ENCODE measurements around the gene PECR. TPM values are rescaled to one million over a fixed set of nuclear protein-coding genes. Genes with fewer than 3 reads are reported as not detected.

The PECR gene
- total and polyA plus RNA-seq, 12 donors: 2.0 to 6.6 (median 4.1) TPM

- no peak for DNase-seq
- 83 to 85% methylated on average over 12 of the region's 12 CpGs for WGBS, 2 donors
- no peak for TF ChIP-seq CTCF (IDR thresholded peaks at IDR 0.05)
- Histone ChIP-seq H3K9me3 (peaks cover 0 to 6% (median 0%) of the 10 kb centered on the region in 11 donors), H3K4me3 (no peak overlapping the region), H3K27me3 (no peaks in the 10 kb centered on the region), H3K27ac (no peak overlapping the region), H3K36me3 (peaks cover 0 to 1% (median 0%) of the 10 kb centered on the region in 9 donors), H3K4me1 (no peaks in the 10 kb centered on the region)
- intact Hi-C loops (cut with DNase I): no loop called here
- no peak for ATAC-seq
Observed at GRCh38 chr2:216071111-216071851, 10.3 kb downstream of the PECR start.

- intact Hi-C loops (cut with DNase I): no loop called here
- peaks cover 0 to 12% (median 0%) of the 10 kb centered on the region in 9 donors for H3K36me3 ChIP-seq
- ATAC-seq: no peak
- no peak overlapping the region for H3K27ac ChIP-seq
- TF ChIP-seq CTCF (IDR thresholded peaks at IDR 0.05): no peak
- no peak overlapping the region for H3K4me3 ChIP-seq
- H3K9me3 ChIP-seq: peaks cover 0 to 6% (median 0%) of the 10 kb centered on the region in 11 donors
- H3K4me1 ChIP-seq: no peaks in the 10 kb centered on the region
- DNase-seq: no peak
- no peaks in the 10 kb centered on the region for H3K27me3 ChIP-seq
- 91 to 94% methylated on average over 6 of the region's 6 CpGs for WGBS, 2 donors
Observed at GRCh38 chr2:216070195-216070594, 11.4 kb downstream of the PECR start.

GRCh38 chr2:216069028-216069427, 12.6 kb downstream of the PECR start:
- Histone ChIP-seq H3K27ac (no peak overlapping the region), H3K27me3 (no peaks in the 10 kb centered on the region), H3K4me3 (no peak overlapping the region), H3K4me1 (no peaks in the 10 kb centered on the region), H3K36me3 (peaks cover 0 to 24% (median 0%) of the 10 kb centered on the region in 9 donors), H3K9me3 (peaks cover 0 to 6% (median 0%) of the 10 kb centered on the region in 11 donors)
- intact Hi-C loops (cut with DNase I): no loop called here
- TF ChIP-seq CTCF (IDR thresholded peaks at IDR 0.05): no peak
- DNase-seq (no peak), ATAC-seq (no peak)
- WGBS, 2 donors: 88 to 93% methylated on average over 2 of the region's 2 CpGs

- H3K4me1 ChIP-seq: no peaks in the 10 kb centered on the region
- intact Hi-C loops (cut with DNase I): no loop called here
- no peak for DNase-seq
- no peaks in the 10 kb centered on the region for H3K9me3 ChIP-seq
- H3K36me3 ChIP-seq: peaks cover 0 to 44% (median 0%) of the 10 kb centered on the region in 9 donors
- WGBS, 2 donors: 79 to 84% methylated on average over 5 of the region's 5 CpGs
- H3K27me3 ChIP-seq: no peaks in the 10 kb centered on the region
- no peak overlapping the region for H3K27ac ChIP-seq
- ATAC-seq: no peak
- no peak overlapping the region for H3K4me3 ChIP-seq
- TF ChIP-seq CTCF (IDR thresholded peaks at IDR 0.05): no peak
Observed at GRCh38 chr2:216066230-216066629, 15.4 kb downstream of the PECR start.
